ENCODE measurements around the gene GREM1. TPM values are rescaled to one million over a fixed set of nuclear protein-coding genes. Genes with fewer than 3 reads are reported as not detected.

GREM1 gene
- total RNA-seq, 1 experiment from 2014 or later, result 0.66 TPM

DNA sequence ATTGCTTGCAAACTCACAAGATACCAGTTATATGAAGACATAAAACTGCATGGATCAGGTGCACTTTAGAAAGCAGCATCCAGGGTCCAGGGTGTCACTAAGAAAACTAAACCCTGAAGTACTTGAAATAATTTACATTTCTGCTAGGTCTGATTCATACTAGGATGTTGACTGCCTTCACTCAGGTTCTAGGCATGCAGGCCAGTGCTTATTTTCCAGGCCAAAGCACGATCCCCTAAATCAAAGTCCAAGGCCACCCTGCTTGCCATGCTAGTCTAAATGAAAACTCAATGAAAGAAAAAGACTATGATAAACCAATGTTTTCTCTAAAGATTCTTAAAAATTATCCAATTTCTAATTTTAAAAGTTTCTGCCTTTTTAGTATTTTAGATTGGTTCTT lies 49.4 kb downstream of the GREM1 start:
- CTCF ChIA-PET, result no interaction called here
- Histone ChIP-seq H3K27me3 (ENCODE audit: insufficient read depth, low read length) (no peaks in the 10 kb centered on the region), H3K9ac (ENCODE audit: low read length) (no peak overlapping the region), H3K36me3 (ENCODE audit: control insufficient read depth in 1 of 2, insufficient read depth in 2 of 2, low read length in 2 of 2) (no peaks in the 10 kb centered on the region), H3K79me2 (ENCODE audit: insufficient read depth, low read length) (no peaks in the 10 kb centered on the region), H3K4me1 (ENCODE audit: control insufficient read depth in 1 of 2, insufficient read depth in 2 of 2, low read length in 2 of 2) (no peaks in the 10 kb centered on the region), H4K20me1 (ENCODE audit: insufficient read depth) (no peaks in the 10 kb centered on the region), H3K9me3 (ENCODE audit: control insufficient read depth in 1 of 2, insufficient read depth in 1 of 2, low read depth in 1 of 2, low read length in 2 of 2) (no peaks in the 10 kb centered on the region), H2AFZ (ENCODE audit: low read depth, low read length, poor library complexity, severe bottlenecking) (no peak overlapping the region), H3K9me2 (ENCODE audit: insufficient read depth) (no peaks in the 10 kb centered on the region), H3K4me2 (ENCODE audit: low read length) (no peak overlapping the region), H3K4me3 (replicated peaks in 1 of 2; ENCODE audit: low read depth in 1 of 2, low read length in 2 of 2) (no peak overlapping the region), H3K27ac (ENCODE audit: low read depth, low read length) (no peak overlapping the region)
- ATAC-seq (no peak), DNase-seq (ENCODE audit: low read depth, low spot score) (no peak)
- RAD21 ChIA-PET (ENCODE audit: low non-redundant PET in 1 of 2, low total read pairs in 2 of 2, uncharacterized antibody in 2 of 2, unreplicated experiment in 2 of 2), result no interaction called here
- no TSS peak for BruUV-seq (replicated peaks)
- TF ChIP-seq, protein P1, sequence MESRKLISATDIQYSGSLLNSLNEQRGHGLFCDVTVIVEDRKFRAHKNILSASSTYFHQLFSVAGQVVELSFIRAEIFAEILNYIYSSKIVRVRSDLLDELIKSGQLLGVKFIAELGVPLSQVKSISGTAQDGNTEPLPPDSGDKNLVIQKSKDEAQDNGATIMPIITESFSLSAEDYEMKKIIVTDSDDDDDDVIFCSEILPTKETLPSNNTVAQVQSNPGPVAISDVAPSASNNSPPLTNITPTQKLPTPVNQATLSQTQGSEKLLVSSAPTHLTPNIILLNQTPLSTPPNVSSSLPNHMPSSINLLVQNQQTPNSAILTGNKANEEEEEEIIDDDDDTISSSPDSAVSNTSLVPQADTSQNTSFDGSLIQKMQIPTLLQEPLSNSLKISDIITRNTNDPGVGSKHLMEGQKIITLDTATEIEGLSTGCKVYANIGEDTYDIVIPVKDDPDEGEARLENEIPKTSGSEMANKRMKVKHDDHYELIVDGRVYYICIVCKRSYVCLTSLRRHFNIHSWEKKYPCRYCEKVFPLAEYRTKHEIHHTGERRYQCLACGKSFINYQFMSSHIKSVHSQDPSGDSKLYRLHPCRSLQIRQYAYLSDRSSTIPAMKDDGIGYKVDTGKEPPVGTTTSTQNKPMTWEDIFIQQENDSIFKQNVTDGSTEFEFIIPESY (IDR thresholded peaks at IDR 0.05; ENCODE audit: extremely low read depth, insufficient replicate concordance, low read length), result no peak
- no peak for TF ChIP-seq EGR1 (IDR thresholded peaks at IDR 0.05; ENCODE audit: low read depth)
- no peak for TF ChIP-seq CEBPB (IDR thresholded peaks at IDR 0.05; ENCODE audit: low read depth)
- TF ChIP-seq ZNF274 (IDR thresholded peaks at IDR 0.05; ENCODE audit: low read depth, low read length), result no peak
- no peak for TF ChIP-seq FOSL1 (IDR thresholded peaks at IDR 0.05; ENCODE audit: low read depth)
- no peak for TF ChIP-seq SIN3A (IDR thresholded peaks at IDR 0.05; ENCODE audit: low read depth)
- no peak for TF ChIP-seq JUND (IDR thresholded peaks at IDR 0.05)
- TF ChIP-seq, protein P2, sequence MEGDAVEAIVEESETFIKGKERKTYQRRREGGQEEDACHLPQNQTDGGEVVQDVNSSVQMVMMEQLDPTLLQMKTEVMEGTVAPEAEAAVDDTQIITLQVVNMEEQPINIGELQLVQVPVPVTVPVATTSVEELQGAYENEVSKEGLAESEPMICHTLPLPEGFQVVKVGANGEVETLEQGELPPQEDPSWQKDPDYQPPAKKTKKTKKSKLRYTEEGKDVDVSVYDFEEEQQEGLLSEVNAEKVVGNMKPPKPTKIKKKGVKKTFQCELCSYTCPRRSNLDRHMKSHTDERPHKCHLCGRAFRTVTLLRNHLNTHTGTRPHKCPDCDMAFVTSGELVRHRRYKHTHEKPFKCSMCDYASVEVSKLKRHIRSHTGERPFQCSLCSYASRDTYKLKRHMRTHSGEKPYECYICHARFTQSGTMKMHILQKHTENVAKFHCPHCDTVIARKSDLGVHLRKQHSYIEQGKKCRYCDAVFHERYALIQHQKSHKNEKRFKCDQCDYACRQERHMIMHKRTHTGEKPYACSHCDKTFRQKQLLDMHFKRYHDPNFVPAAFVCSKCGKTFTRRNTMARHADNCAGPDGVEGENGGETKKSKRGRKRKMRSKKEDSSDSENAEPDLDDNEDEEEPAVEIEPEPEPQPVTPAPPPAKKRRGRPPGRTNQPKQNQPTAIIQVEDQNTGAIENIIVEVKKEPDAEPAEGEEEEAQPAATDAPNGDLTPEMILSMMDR (IDR thresholded peaks at IDR 0.05 in 2 of 3, conservative IDR thresholded peaks at IDR 0.05 in 1 of 3; ENCODE audit: borderline replicate concordance in 1 of 3, insufficient read depth in 1 of 3, low read depth in 2 of 3, low read length in 2 of 3), result no peak
- TF ChIP-seq YY1 (IDR thresholded peaks at IDR 0.05; ENCODE audit: extremely low read depth, insufficient replicate concordance, low read depth, low read length), result no peak
- TF ChIP-seq EZH2 (IDR thresholded peaks at IDR 0.05), result no peak
- TF ChIP-seq POLR2A (IDR thresholded peaks at IDR 0.05; ENCODE audit: borderline replicate concordance, extremely low read depth, insufficient read depth, insufficient read length), result no peak
- TF ChIP-seq TCF7L2 (IDR thresholded peaks at IDR 0.05; ENCODE audit: borderline replicate concordance, extremely low read depth, insufficient read depth, insufficient read length), result no peak
- no peak for TF ChIP-seq EZH2phosphoT487 (IDR thresholded peaks at IDR 0.05; ENCODE audit: borderline replicate concordance)
- no peak for TF ChIP-seq ZFX (IDR thresholded peaks at IDR 0.05)
- no peak for TF ChIP-seq SP1 (IDR thresholded peaks at IDR 0.05; ENCODE audit: low read depth)
- TF ChIP-seq, protein P3, sequence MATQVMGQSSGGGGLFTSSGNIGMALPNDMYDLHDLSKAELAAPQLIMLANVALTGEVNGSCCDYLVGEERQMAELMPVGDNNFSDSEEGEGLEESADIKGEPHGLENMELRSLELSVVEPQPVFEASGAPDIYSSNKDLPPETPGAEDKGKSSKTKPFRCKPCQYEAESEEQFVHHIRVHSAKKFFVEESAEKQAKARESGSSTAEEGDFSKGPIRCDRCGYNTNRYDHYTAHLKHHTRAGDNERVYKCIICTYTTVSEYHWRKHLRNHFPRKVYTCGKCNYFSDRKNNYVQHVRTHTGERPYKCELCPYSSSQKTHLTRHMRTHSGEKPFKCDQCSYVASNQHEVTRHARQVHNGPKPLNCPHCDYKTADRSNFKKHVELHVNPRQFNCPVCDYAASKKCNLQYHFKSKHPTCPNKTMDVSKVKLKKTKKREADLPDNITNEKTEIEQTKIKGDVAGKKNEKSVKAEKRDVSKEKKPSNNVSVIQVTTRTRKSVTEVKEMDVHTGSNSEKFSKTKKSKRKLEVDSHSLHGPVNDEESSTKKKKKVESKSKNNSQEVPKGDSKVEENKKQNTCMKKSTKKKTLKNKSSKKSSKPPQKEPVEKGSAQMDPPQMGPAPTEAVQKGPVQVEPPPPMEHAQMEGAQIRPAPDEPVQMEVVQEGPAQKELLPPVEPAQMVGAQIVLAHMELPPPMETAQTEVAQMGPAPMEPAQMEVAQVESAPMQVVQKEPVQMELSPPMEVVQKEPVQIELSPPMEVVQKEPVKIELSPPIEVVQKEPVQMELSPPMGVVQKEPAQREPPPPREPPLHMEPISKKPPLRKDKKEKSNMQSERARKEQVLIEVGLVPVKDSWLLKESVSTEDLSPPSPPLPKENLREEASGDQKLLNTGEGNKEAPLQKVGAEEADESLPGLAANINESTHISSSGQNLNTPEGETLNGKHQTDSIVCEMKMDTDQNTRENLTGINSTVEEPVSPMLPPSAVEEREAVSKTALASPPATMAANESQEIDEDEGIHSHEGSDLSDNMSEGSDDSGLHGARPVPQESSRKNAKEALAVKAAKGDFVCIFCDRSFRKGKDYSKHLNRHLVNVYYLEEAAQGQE (IDR thresholded peaks at IDR 0.05; ENCODE audit: low read depth), result no peak
- TF ChIP-seq RAD21 (IDR thresholded peaks at IDR 0.05; ENCODE audit: low read depth), result no peak
- TF ChIP-seq, protein P4, sequence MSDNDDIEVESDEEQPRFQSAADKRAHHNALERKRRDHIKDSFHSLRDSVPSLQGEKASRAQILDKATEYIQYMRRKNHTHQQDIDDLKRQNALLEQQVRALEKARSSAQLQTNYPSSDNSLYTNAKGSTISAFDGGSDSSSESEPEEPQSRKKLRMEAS (IDR thresholded peaks at IDR 0.05), result no peak
- TF ChIP-seq, protein P5, sequence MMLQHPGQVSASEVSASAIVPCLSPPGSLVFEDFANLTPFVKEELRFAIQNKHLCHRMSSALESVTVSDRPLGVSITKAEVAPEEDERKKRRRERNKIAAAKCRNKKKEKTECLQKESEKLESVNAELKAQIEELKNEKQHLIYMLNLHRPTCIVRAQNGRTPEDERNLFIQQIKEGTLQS (IDR thresholded peaks at IDR 0.05), result no peak
- no peak for TF ChIP-seq POLR2AphosphoS5 (IDR thresholded peaks at IDR 0.05; ENCODE audit: low read depth, low read length)
- intact Hi-C loops (cut with micrococcal nuclease), result no loop called here
- POLR2A ChIA-PET, result no interaction called here

Measured in HCT116 (cell line).